GM19468 (cell line): ENCODE measurements around the gene TIMMDC1.
"Not testable (repeated sequence)": the region's sequence is repeated elsewhere in the genome, so short reads cannot be mapped to it uniquely, and the experiment has no call there.

Experiments
- ATAC-seq: cut with Tn5 transposase; IDR thresholded peaks from one replicate; pipeline ENCODE4 v1.9.1; 2021; ENCODE audit warnings: mild to moderate bottlenecking, moderate library complexity, moderate number of reproducible peaks; ENCODE audit not compliant: unreplicated experiment; ENCODE audit errors: extremely low read depth

Gene TIMMDC1

GRCh38 chr3:119508172-119508845 lies 10.0 kb downstream of the TIMMDC1 start:
- ATAC-seq, result no peak

GRCh38 chr3:119510690-119511089 lies 12.3 kb downstream of the TIMMDC1 start:
- ATAC-seq, result no peak

DNA sequence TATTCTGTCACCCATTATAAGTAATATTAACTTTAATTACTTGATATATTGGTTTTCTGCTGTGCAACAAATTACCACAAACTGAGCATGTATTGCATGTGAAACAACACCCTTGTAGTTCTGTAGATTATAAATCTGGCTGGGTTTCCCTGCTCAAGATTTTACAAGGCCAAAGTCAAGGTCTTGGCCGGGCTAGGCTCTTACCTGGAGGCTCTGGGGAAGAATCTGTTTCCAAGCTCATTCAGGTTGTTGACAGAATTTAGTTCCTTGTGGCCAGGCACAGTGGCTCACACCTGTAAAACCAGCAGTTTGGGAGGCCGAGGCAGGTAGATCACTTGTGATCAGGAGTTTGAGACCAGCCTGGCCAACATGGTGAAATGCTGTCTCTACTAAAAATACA lies 16.3 kb downstream of the TIMMDC1 start:
- no peak for ATAC-seq

DNA sequence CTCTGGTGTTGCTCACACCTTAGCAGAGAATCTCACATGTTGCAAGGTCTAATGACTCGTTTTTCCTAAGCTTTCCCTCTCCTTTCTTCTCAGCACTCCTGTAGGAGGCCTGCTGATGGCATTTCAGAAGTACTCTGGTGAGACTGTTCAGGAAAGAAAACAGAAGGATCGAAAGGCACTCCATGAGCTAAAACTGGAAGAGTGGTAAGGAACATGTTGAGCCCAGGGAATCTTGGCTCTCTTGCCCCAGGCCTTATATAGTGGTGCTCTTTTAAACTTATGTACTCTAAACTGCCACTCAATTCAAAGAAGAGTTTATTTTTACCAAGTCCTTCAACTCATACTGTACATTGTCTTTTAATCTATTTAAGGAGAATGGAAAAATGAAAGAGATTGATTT lies 18.8 kb downstream of the TIMMDC1 start:
- no peak for ATAC-seq

DNA sequence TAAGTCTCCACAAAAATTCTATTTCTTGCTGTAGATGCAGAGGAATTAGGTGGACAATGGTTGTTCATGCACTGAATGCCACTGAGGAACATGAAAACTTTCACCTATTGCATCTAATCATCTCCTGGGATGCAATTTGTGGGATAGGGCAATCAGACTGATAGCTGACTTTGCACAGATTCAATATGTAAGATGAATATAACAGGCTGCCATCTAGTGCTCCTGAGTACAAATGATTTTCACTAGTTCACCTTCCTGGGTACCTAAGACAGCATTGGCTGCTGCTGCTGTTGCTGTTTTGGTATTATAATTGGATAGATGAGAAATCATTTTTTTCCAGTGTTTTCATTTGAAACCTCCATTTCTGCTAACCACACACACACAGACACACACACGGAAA lies 19.7 kb downstream of the TIMMDC1 start:
- ATAC-seq, result no peak

GRCh38 chr3:119524931-119525662 lies 26.8 kb downstream of the TIMMDC1 start:
- no peak for ATAC-seq

- no peak for ATAC-seq
Measured at GRCh38 chr3:119527714-119528113, 29.4 kb downstream of the TIMMDC1 start.

- ATAC-seq, result no peak
Measured at GRCh38 chr3:119529883-119530282, 31.5 kb downstream of the TIMMDC1 start.

DNA sequence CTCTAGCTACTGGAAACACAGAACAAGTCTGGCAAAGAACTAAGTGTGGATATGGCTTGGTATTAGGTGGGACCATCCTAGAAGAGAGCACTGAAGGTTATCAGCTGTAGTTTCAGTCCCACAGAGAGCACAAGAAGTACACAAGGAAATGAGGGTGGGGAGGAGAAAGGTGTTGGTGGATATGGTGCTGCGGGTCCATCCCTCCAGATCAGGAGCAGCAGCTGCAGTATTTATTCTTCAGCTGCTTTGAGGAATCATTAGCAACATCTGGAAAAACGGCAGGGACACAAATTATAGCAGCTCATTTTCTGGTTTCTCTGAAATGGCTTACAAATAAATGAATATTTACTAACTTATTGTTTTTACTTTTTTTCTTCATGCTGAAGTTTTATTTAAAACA lies 32.1 kb downstream of the TIMMDC1 start:
- ATAC-seq, result no peak

DNA sequence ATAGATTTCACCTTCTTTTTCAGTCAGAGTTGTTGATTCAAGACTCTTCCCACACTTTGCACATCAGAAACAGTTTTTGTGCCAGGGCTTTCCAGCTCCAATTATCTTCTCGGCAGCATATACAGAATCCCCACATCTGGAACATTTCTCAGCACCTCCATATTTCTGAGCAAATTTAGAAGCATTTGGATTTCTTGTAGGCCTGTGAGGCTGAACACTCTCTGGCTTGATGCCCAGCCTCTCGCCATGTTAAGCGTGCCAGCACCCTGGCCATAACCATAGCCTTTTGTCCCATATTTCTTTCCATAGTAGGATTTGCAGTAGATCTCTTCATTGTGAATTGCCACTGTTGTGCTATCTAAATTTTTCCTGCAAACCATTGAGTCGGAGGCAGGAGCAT lies 32.8 kb downstream of the TIMMDC1 start:
- ATAC-seq, result no peak

- no peak for ATAC-seq
Measured at GRCh38 chr3:119534296-119534695, 35.9 kb downstream of the TIMMDC1 start.

DNA sequence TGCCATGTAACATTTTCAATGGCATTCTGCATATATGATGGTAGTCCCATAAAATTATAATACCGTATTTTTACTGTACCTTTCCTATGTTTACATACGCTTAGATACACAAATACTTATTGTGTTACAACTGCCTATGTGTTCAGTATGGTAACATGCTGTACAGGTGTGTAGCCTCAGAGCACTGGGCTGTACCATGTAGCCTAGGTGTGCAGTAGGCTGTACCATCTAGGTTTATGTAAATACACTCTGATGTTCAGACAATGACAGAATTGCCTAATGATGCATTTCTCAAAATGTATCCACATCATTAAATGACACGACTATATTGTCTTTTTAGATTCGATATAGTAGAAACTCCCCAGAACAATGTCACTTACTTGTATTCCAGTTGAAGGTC lies 38.4 kb downstream of the TIMMDC1 start:
- ATAC-seq, result no peak

- ATAC-seq, result no peak
Measured at GRCh38 chr3:119538772-119539171, 40.4 kb downstream of the TIMMDC1 start.

GRCh38 chr3:119541547-119541946 lies 43.2 kb downstream of the TIMMDC1 start:
- ATAC-seq, result no peak

DNA sequence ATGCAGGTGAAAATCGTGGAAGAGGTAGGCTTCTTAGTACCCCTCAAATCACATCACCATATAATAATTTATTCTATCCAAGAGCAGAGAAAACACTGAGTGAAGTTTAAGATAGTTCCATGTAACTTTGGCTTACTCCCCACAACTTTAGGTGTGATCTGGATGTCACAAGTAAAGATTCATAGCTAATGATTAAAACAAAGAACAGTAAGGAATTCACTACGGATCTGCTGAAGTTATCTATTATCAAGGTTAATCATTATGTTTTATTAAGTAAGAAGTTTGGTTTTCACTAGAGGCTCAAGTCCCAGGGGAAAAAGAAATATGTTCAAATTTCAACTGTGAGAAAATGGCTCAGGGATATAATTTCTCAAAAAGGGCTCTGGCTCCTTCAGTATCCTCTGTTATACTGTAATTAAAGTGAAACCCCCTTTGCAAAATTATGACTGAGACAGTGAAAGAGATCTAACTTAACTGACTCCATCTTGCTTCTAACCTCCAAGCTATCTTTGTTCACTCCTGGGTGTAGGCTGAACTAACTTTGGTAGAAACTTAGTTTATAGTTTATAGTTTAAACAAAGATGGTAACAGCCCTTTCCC lies 43.9 kb downstream of the TIMMDC1 start:
- ATAC-seq, result no peak

DNA sequence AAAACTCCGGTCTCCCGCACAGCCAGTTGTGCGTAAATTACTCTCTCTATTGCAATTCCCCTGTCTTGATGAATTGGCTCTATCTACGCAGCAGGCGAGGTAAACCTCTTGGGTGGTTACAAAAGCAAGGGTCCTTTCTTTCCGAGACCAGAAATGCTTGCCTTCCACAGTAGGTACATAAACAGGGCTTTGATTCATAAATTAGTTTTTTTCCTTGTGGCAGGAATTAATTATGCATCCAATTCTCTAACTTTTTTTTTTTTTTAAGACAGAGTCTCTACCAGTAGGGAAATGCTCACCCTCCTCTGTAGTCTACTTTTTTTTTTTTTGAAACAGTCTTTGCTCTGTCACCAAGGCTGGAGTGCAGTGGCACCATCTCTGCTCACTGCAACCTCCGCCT lies 44.8 kb downstream of the TIMMDC1 start:
- ATAC-seq, result no peak

DNA sequence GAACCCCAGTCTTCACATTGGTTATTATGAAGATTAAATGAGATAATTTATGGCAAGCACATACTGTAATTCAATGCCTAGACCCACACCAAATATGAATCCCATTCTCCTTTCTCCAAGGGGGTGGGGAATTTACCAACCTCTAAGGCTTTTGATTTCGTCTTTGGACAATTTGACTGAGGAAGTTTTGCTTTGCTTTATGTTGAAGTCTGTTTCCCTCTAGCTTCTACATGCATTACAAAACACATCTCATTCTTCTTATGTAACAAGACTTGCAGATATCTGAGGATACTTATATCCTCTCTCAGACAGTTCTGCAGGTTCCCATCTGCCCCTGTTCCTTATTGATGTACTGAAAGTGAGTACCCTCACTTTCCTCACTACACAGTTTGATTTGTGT lies 48.9 kb downstream of the TIMMDC1 start:
- ATAC-seq, result no peak

DNA sequence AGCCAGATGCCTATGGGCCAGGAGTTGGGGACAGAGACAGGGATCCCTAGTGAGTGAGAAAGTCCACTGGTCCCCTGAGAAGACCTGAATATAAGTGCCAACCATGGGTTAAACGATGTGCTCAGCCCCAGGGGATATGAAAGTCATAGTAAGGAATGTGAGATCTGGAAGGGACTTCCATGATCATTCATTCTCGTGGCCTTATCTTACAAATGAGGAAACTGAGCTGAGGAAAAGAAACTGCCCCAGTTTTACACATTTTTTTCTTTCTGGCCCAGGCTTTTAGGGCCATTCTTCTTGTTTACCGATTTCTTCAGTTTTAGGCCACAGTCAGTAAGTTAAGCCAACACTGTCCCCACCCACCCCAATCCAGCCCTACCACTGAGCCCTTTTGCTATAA lies 50.0 kb downstream of the TIMMDC1 start:
- ATAC-seq, result no peak

DNA sequence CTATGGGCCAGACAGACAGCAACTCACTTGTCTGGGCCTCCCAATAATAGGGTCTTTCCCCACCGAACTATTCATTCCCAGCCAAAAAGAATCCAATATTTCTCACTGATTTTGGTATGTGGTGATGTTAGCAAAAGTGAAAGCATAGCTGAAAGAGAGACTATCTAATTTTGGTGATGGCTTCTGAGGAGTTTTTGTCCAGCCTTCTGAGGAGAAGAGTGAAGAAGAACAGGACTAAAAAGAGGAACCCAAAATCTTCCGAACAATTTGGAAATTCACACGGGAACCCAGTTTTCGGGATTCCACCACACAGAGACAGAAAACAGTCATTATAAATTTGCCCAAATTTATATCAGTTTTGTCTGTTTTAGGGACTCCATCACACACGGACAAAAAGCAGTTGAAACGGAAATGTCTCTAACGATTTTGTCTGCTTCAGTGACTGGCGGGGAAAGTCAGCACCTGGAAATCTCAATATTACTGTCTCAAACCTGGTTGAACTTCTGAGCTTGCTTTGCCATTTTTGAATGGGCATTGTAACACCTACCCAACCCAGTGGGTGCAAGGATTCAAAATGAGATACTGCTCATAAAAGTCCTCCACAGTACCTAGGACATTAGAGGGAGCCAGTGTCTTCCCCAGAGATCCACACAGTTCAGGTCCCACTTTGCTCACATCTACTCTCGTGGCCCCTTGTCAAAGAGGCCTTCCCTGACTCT lies 52.0 kb downstream of the TIMMDC1 start:
- ATAC-seq, result no peak

DNA sequence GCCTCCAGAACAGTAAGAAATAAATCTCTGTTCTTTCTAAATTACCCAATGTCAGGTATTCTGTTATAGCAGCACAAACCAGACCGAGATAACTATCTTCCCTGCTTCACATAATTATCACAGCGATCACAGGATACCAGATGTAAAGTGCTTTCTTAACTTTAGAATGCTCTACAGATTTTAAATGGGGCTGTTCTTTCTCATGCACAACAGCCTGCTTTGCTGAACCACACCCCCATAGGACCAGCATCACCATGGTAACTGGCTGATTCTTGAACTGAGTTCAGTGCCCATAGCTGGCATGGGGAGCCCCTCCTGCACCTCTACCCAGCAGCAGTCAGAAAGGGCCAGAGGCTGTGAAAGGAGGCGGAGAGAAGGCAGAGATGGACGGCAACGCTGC lies 53.3 kb downstream of the TIMMDC1 start:
- no peak for ATAC-seq

GRCh38 chr3:119552928-119553327 lies 54.6 kb downstream of the TIMMDC1 start:
- not testable (repeated sequence) for ATAC-seq
